GM19324 (cell line): ENCODE measurements around the gene KIF2A.
"Not testable (repeated sequence)": the region's sequence is repeated elsewhere in the genome, so short reads cannot be mapped to it uniquely, and the experiment has no call there.

ENCODE experiments used
- ATAC-seq: cut with Tn5 transposase; IDR thresholded peaks from one replicate; pipeline ENCODE4 v1.9.1; 2021; ENCODE audit warnings: mild to moderate bottlenecking, moderate library complexity; ENCODE audit not compliant: unreplicated experiment, low FRiP score

The KIF2A gene

GRCh38 chr5:62289813-62290212 is 16.2 kb upstream of the KIF2A start:
- ATAC-seq, result no peak

- ATAC-seq, result not testable (repeated sequence)
Observed at GRCh38 chr5:62291829-62292228, 14.2 kb upstream of the KIF2A start.

- no peak for ATAC-seq
Observed at GRCh38 chr5:62296998-62297397, 9.0 kb upstream of the KIF2A start.

GRCh38 chr5:62298118-62298517 is 7.9 kb upstream of the KIF2A start:
- ATAC-seq, result no peak

GRCh38 chr5:62299101-62299500 is 6.9 kb upstream of the KIF2A start:
- no peak for ATAC-seq

- no peak for ATAC-seq
Observed at GRCh38 chr5:62299600-62299999, 6.4 kb upstream of the KIF2A start.

- ATAC-seq, result no peak
Observed at GRCh38 chr5:62305358-62305714, 670 bp upstream of the KIF2A start.

- ATAC-seq, result peak; percentile 52
Observed at GRCh38 chr5:62306323-62306895, 403 bp downstream of the KIF2A start.

- peak; percentile 20 for ATAC-seq
Observed at GRCh38 chr5:62306896-62307689, 1.1 kb downstream of the KIF2A start.

GRCh38 chr5:62308439-62308838 is 2.4 kb downstream of the KIF2A start:
- ATAC-seq, result no peak

- ATAC-seq, result no peak
Observed at GRCh38 chr5:62309107-62309506, 3.1 kb downstream of the KIF2A start.

GRCh38 chr5:62310426-62311143 is 4.6 kb downstream of the KIF2A start:
- ATAC-seq, result no peak

- no peak for ATAC-seq
Observed at GRCh38 chr5:62312036-62312435, 6.0 kb downstream of the KIF2A start.

- ATAC-seq, result no peak
Observed at GRCh38 chr5:62312674-62313073, 6.7 kb downstream of the KIF2A start.

GRCh38 chr5:62314213-62314830 is 8.3 kb downstream of the KIF2A start:
- no peak for ATAC-seq

- ATAC-seq, result no peak
Observed at GRCh38 chr5:62315376-62316175, 9.6 kb downstream of the KIF2A start.

- no peak for ATAC-seq
Observed at GRCh38 chr5:62316176-62316502, 10.1 kb downstream of the KIF2A start.

- no peak for ATAC-seq
Observed at GRCh38 chr5:62317810-62318209, 11.8 kb downstream of the KIF2A start.

GRCh38 chr5:62322484-62322883 is 16.5 kb downstream of the KIF2A start:
- no peak for ATAC-seq

GRCh38 chr5:62326302-62326701 is 20.3 kb downstream of the KIF2A start:
- no peak for ATAC-seq

GRCh38 chr5:62326702-62327101 is 20.7 kb downstream of the KIF2A start:
- no peak for ATAC-seq
